Right lobe of liver (tissue), 6 donors: ENCODE measurements around the gene MED12L. TPM values are rescaled to one million over a fixed set of nuclear protein-coding genes. Genes with fewer than 3 reads are reported as not detected.
A peak's percentile ranks its signal among the peaks of the same experiment; 100 is the strongest.

Experiments
- ATAC-seq, 4 donors: fragments of 200-7000 bp; cut with Tn5 transposase; one replicate each; pipeline ENCODE4 v1.9.1; 2020; ENCODE audit warnings: mild to moderate bottlenecking in 4 of 4, moderate library complexity in 4 of 4
- DNase-seq, 3 donors: peaks; one replicate each; pipeline ENCODE4 v3.0.0-alpha.2; 2020
- H3K27ac ChIP-seq, 3 donors: fragments of 200-600 bp; one replicate each; pipeline ENCODE4 v1.8.0; 2022
- H3K27me3 ChIP-seq, 2 donors: fragments of 200-600 bp; one replicate each; pipeline ENCODE4 v1.8.0; 2022
- H3K36me3 ChIP-seq, 4 donors: fragments of 200-600 bp; sonication (generic) in 1 of 4; one replicate each; pipeline versions ENCODE4 v1.5.1 to v1.8.0; 2017 to 2022; ENCODE audit warnings: control low read depth in 1 of 4
- H3K4me1 ChIP-seq, 4 donors: fragments of 200-600 bp; sonication (generic) in 1 of 4; one replicate each; pipeline versions ENCODE4 v1.5.1 to v1.8.0; 2017 to 2022; ENCODE audit warnings: control low read depth in 1 of 4
- H3K4me3 ChIP-seq, 3 donors: fragments of 200-600 bp; one replicate each; pipeline ENCODE4 v1.8.0; 2022
- H3K9me3 ChIP-seq, 4 donors: fragments of 200-600 bp; sonication (generic) in 1 of 4; one replicate each; pipeline versions ENCODE4 v1.5.1 to v1.8.0; 2017 to 2022; ENCODE audit warnings: control low read depth in 1 of 4
- POLR2A ChIP-seq: fragments of 450-650 bp; IDR thresholded peaks from one replicate; pipeline ENCODE4 v1.6.1; 2017; ENCODE audit warnings: antibody characterized with exemption, mild to moderate bottlenecking
- WGBS: methylation state at CpG from one replicate; pipeline ENCODE4 v1.1.6; 2018; ENCODE audit warnings: low coverage, low lambda C conversion rate; ENCODE audit not compliant: insufficient coverage; ENCODE audit errors: missing lambda C conversion rate; 5-methylcytosine and 5-hydroxymethylcytosine counted together
- intact Hi-C, 2 donors: fragments of 100-400 bp; cut with DNase I; formaldehyde crosslinking; loops; one replicate each; pipeline versions ENCODE4 v1.11.2 to v1.14.1; 2022
- total RNA-seq, 6 experiments: library from RNA; depleted of rRNA in 2 of 6; stranded (reverse); fragments of >200 nt in 2 of 6; fragmentation: NEBNext Ultra II Directional in 3 of 6; extraction: Animal tissue kit (Norgen Biotek cat#: 25700) in 3 of 6; gene quantifications; one replicate each; pipeline versions ENCODE4 v1.1.0 to v1.2.4, GENCODE V29; 2016 to 2023
- TF ChIP-seq, protein P1 (sequence below), 4 donors: fragments of 200-600 bp in 3 of 4; fragments of 450-650 bp in 1 of 4; IDR thresholded peaks; one replicate each; pipeline versions ENCODE4 v1.5.1 to v1.8.0; 2016 to 2022; ENCODE audit warnings: antibody characterized with exemption in 4 of 4, mild to moderate bottlenecking in 2 of 4
- donor health status: DM: no; HTN: yes; CAD: no.
- donor health status: DM: no; HTN: no; CAD: no.
- donor health status: DM: no; HTN: no; CAD: no.
- donor health status: DM: no; HTN: yes; CAD: no.
- donor health status: DM: no; HTN: yes; CAD: no.

MED12L gene
- total RNA-seq, 6 experiments from 2014 or later, result 0.04 to 0.64 (median 0.40) TPM

DNA sequence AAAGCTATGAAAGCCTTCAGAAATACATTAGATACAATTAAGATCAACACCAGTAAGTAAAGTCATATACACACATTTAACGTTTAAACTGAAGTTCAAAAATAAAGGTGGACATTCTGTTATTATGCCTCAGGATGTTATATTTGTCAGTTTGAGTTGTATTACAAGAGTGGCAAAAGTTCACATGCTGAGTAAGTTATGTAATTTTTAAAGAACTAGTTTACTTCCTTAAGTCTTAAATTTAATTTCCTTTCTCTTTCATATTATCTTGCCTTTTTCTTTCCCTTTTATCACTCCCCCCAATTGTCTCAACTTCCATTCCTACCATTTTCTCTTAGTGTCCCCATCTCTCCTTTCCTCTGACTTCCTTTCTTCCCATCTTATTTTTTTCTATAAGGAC, 236.1 kb downstream of the MED12L start:
- Histone ChIP-seq H3K36me3 (no peaks in the 10 kb centered on the region), H3K27me3 (no peaks in the 10 kb centered on the region), H3K4me1 (no peaks in the 10 kb centered on the region), H3K4me3 (no peak overlapping the region), H3K27ac (no peak overlapping the region), H3K9me3 (no peaks in the 10 kb centered on the region)
- 48% methylated on average over 1 of the region's 1 CpG for WGBS
- ATAC-seq (no peak), DNase-seq (no peak)
- TF ChIP-seq, protein P1, sequence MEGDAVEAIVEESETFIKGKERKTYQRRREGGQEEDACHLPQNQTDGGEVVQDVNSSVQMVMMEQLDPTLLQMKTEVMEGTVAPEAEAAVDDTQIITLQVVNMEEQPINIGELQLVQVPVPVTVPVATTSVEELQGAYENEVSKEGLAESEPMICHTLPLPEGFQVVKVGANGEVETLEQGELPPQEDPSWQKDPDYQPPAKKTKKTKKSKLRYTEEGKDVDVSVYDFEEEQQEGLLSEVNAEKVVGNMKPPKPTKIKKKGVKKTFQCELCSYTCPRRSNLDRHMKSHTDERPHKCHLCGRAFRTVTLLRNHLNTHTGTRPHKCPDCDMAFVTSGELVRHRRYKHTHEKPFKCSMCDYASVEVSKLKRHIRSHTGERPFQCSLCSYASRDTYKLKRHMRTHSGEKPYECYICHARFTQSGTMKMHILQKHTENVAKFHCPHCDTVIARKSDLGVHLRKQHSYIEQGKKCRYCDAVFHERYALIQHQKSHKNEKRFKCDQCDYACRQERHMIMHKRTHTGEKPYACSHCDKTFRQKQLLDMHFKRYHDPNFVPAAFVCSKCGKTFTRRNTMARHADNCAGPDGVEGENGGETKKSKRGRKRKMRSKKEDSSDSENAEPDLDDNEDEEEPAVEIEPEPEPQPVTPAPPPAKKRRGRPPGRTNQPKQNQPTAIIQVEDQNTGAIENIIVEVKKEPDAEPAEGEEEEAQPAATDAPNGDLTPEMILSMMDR (IDR thresholded peaks at IDR 0.05), result no peak
- no peak for TF ChIP-seq POLR2A
- intact Hi-C loops, result no loop called here

DNA sequence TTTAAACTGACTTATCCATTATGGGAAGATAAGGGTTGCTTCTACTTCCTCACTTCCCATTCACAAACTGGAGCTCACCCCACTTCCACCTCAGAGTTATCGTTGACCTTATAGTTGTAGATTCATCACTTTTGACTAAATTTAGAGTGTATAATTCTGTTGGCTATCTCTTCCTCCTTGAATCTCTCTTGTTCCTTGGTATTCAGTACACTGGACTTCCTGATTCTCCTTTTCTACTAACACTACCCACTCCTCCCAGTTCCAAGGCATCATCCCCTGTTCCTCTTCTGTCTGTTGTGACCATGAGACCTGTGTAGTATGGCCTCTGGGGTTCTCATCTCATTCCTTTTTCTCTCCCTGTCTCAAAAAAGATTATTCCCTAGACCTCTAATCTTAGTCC, 237.0 kb downstream of the MED12L start:
- 50% methylated on average over 1 of the region's 1 CpG for whole genome bisulfite sequencing
- intact Hi-C loops, result no loop called here
- TF ChIP-seq, protein P1 (IDR thresholded peaks at IDR 0.05), result no peak
- TF ChIP-seq POLR2A, result no peak
- no peaks in the 10 kb centered on the region for H3K36me3 ChIP-seq
- no peak overlapping the region for H3K27ac ChIP-seq
- no peaks in the 10 kb centered on the region for H3K9me3 ChIP-seq
- ATAC-seq (peak; percentile 26 to 60 (median 43)), DNase-seq (no peak)
- no peaks in the 10 kb centered on the region for H3K4me1 ChIP-seq
- no peak overlapping the region for H3K4me3 ChIP-seq
- H3K27me3 ChIP-seq, result no peaks in the 10 kb centered on the region

DNA sequence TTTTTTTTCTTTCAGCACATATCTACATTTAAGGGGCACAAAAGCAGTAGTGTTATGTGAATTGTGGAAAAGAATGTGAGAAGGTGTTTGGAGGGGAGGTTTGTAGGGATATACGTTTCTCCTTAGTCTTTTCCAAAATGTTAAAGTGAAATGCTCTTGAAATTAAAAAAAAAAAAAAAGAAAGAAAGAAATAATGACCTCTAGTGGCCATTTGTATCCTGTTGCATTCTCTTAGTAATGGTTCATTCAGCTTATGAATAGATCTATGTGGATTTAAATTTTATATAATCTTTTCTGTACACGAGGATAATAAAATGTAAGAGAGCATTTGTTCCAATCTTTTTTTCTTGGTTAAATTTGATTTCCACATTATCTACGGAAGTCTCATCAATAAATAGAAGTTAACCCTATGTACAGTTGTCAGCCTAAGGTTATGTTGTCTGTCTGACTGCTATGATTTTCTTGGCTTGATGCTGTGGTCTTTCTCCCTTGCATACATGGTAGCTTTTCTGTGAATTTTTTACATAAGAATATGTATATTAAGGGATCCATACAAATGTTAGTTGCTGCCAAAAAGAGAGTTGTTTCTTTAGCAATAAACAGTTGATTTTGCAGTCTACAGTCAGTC, 242.2 kb downstream of the MED12L start:
- intact Hi-C loops, result no loop called here
- no peaks in the 10 kb centered on the region for H3K9me3 ChIP-seq
- 3% methylated on average over 3 of the region's 3 CpGs for whole genome bisulfite sequencing
- no peaks in the 10 kb centered on the region for H3K4me1 ChIP-seq
- ATAC-seq (peak; percentile 38 to 54 (median 45)), DNase-seq (no peak)
- TF ChIP-seq, protein P1 (IDR thresholded peaks at IDR 0.05), result peak; percentile 31 to 70 (median 68)
- TF ChIP-seq POLR2A, result no peak
- H3K4me3 ChIP-seq, result peak overlapping the region in 2 of 3 donors; percentile 7 to 9
- H3K27ac ChIP-seq, result no peak overlapping the region
- H3K27me3 ChIP-seq, result no peaks in the 10 kb centered on the region
- no peaks in the 10 kb centered on the region for H3K36me3 ChIP-seq

DNA sequence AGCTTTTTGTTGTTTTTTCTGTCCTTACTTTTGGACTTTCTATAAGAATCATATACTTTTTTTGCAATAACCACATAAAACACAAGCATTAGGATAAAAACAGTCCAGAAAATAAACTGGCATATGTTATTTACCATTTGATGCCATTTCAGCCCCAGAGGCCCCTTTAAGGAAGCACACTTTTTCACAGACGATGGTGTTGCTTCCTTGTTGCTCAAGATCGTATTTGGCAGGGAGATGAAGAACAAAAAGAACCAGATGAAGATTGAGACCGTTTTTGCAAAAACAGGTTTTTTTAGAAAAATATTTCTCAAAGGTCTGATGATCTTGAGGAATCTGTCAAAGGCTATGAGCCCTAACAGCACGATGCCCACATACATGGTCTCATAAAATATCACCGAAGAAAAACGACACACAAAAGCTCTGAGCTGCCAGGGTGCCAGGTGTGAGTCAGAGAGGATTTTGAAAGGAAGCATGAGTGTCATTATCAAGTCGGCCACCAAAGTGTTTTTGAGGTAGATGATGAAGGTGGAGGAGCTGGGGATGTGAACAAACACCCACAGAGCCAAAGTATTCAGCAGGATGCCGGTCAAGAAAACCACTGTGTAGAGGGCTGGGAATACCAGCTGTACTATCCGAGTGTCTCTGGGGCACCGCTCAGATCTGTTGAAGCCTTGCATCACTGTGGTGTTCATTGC, 243.0 kb downstream of the MED12L start:
- no peaks in the 10 kb centered on the region for H3K36me3 ChIP-seq
- H3K27me3 ChIP-seq, result no peaks in the 10 kb centered on the region
- TF ChIP-seq, protein P1 (IDR thresholded peaks at IDR 0.05), result no peak
- TF ChIP-seq POLR2A, result no peak
- H3K9me3 ChIP-seq, result no peaks in the 10 kb centered on the region
- DNase-seq (no peak), ATAC-seq (peak in 2 of 4 donors; percentile 36 to 39)
- intact Hi-C loops, result no loop called here
- 40% methylated on average over 10 of the region's 10 CpGs for WGBS
- H3K27ac ChIP-seq, result peak overlapping the region in 1 of 3 donors; percentile 10
- H3K4me3 ChIP-seq, result peak overlapping the region in 2 of 3 donors; percentile 7 to 35
- no peaks in the 10 kb centered on the region for H3K4me1 ChIP-seq
